Glomerular endothelial cell (primary cell): ENCODE results near the gene TAAR2. TPM values are rescaled to one million over a fixed set of nuclear protein-coding genes. Genes with fewer than 3 reads are reported as not detected.
"Not testable (repeated sequence)": the region's sequence is repeated elsewhere in the genome, so short reads cannot be mapped to it uniquely, and the experiment has no call there.

Experiments used
- DNase-seq: peaks from one replicate; pipeline ENCODE4 v3.0.0-alpha.2; 2011; ENCODE audit warnings: low read depth, low spot score; ENCODE audit errors: extremely low read depth
- total RNA-seq: library from RNA; depleted of rRNA; stranded (reverse); fragments of >200 nt; gene quantifications from 2 replicates; pipeline ENCODE4 v1.2.3, GENCODE V29; 2015

Gene TAAR2
- not detected in 2 replicates for total RNA-seq

GRCh38 chr6:132624175-132624574 is at the start of gene TAAR2:
Gene TAAR2, minus strand, starts transcription at chr6:132624275. Its CDS starts 0 bp downstream, at chr6:132624275.
- DNase-seq, result no peak

GRCh38 chr6:132673376-132674094 is 49.5 kb upstream of the TAAR2 start:
- DNase-seq, result no peak

DNA sequence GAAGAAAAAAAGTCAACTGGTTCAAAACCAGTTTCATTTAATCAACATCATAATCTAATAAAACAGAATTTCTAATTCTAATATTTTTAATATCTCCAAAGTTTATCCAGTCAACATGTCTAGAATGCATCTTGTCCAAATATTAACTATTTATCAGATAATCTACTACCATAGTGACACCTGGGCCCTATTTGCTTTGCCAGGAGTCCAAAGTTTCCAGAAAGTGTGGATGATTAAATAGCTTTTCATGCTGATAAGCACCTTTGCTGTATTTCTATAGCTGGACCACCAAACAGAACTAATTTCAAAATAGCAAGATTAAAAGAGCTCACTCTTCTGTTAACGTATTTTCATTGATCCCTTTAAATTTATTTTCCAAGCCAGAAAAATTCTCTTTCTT is 47.2 kb upstream of the TAAR2 start:
- no peak for DNase-seq

- no peak for DNase-seq
These were observed 45.7 kb upstream of the TAAR2 start for GRCh38 chr6:132669690-132670291.

DNA sequence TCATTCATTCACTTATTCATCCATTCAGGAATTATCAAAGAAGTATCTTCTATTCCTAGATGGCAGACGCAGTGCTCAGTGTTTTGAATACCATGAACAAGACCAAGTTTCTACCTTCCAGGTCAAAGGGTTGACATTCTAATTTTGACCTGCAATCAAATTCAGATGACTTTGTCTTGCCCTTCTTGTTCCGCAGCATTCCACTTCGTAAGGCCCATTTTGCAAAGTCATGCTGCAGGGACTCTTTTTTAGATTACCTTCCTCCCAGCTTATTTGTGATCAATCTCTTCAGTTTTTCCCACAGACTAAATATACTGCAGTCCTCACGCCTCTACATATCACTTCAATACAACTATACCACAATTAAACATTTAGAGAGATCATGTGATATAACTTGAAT is 42.0 kb upstream of the TAAR2 start:
- DNase-seq, result no peak

GRCh38 chr6:132664309-132665034 is 40.4 kb upstream of the TAAR2 start:
- no peak for DNase-seq

GRCh38 chr6:132663661-132664060 is 39.6 kb upstream of the TAAR2 start:
- no peak for DNase-seq

GRCh38 chr6:132661906-132662305 is 37.8 kb upstream of the TAAR2 start:
- DNase-seq, result no peak

- DNase-seq, result no peak
These were observed 35.0 kb upstream of the TAAR2 start, which contains the start of gene TAAR1 for GRCh38 chr6:132659082-132659481. Gene TAAR1, minus strand, starts transcription at chr6:132659182. Its CDS starts 13,179 bp downstream, at chr6:132646003.

GRCh38 chr6:132651062-132651461 is 27.0 kb upstream of the TAAR2 start:
- no peak for DNase-seq

- no peak for DNase-seq
These were observed 26.4 kb upstream of the TAAR2 start for GRCh38 chr6:132650429-132650828.

GRCh38 chr6:132648828-132649227 is 24.8 kb upstream of the TAAR2 start:
- no peak for DNase-seq

- no peak for DNase-seq
These were observed 24.3 kb upstream of the TAAR2 start for GRCh38 chr6:132648356-132648755.

DNA sequence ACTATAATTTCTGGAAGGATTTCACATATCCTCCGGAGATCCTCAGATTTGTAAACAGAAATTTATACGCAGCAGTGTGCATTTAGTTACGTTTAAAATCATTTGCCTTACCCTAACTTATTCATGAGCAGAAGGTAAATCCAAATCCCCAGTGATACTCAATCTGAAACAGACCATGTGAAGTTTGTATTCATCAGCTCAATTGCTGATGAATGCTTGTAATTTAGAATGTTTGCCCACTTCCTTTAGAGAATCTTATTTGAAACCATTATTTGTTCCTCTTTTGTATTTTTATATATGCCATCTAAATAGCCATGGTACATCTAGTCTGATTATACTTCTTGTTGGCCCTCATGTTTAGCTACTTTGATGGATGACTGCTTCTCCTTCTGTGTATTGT is 19.5 kb upstream of the TAAR2 start:
- DNase-seq, result no peak

DNA sequence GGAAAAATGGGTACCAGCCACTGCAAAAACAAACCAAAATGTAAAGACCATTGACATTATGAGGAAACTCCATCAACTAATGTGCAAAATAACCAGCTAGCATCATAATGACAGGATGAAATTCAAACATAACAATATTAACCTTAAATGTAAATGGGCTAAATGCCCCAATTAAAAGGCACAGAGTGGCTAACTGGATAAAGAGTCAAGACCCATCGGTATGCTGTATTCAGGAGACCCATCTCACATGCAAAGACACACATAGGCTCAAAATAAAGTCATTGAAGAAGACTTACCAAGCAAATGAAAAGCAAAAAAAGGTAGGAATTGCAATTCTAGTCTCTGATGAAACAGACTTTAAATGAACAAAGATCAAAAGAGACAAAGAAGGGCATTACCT is 13.1 kb upstream of the TAAR2 start:
- DNase-seq, result not testable (repeated sequence)

DNA sequence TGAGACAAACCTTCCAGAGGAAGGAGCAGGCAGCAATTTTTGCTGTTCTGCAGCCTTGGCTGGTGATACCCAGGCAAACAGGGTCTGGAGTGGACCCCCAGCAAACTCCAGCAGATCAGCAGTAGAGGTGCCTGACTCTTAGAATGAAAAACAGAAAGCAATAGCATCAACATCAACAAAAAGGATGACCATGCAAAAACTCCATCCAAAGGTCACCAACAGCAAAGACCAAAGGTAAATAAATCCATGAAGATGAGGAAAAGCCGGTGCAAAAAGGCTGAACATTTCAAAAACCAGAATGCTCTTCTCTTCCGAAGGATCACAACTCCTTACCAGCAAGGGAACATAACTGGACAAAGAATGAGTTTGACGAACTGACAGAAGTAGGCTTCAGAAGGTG is 11.8 kb upstream of the TAAR2 start:
- not testable (repeated sequence) for DNase-seq

GRCh38 chr6:132635288-132635687 is 11.2 kb upstream of the TAAR2 start:
- not testable (repeated sequence) for DNase-seq

- DNase-seq, result no peak
These were observed 10.7 kb upstream of the TAAR2 start for GRCh38 chr6:132634796-132635195.

DNA sequence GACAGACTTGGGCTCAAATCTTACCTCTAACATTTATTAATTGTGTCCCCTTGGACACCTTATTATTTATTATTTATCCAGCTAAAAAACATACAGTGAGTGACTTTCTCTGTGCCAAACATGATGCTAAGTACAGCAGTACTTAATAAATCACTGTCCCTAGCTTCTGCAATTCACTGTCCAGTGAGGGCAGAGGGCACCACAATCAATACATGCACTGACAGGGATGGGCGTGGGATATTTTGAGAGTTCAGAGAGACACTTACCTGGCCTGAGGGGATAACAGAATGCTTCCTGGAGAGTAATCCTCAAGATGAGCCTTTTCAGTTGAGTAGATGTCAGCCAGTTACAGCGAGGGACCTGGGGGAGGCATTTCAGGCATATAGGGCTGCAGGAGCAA is 9.3 kb upstream of the TAAR2 start:
- no peak for DNase-seq

DNA sequence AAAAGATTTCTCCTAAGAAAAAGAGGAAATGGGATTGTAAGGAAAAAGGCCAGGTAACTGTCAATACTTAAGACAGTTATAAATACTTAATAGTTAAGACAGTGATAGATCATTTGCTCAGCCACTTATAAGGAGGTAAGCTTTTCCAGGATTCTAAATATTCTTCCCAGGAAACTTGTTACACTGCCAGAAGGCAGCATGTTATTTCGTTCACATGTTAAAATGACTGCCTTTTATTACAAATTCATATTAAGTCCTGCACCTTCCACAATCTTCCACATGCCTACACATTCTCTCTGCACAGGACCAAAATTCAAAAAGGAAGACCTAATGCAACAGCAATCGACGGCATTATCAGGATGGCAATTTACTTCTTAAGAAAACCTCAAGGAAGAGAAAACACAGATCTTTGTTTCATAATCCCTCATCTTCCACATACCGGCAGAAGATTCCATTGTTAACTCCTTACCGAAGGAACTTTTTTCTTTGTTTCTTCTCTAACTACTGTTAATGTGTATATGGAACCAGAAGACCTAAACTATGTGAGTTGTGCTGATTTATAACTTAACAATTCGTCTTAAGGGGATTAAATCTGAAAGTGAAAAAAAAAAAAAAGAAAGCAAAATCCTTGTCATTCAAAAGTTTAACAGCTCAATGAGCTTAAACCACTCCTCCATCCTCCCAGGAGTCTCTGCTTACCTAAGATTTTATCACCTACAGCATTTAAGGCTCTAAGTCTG is 799 bp downstream of the TAAR2 start:
- DNase-seq, result no peak

GRCh38 chr6:132616677-132617076 is 7.4 kb downstream of the TAAR2 start:
- DNase-seq, result no peak
